ENCODE data around the gene LATS2.

GRCh38 chr13:21066946-21067345 lies 5.6 kb upstream of the LATS2 start:
- TF ChIP-seq CTCF (IDR thresholded peaks at IDR 0.05; ENCODE audit: insufficient read depth, low read length), result no peak
- TF ChIP-seq REST (IDR thresholded peaks at IDR 0.05; ENCODE audit: insufficient replicate concordance, low read depth), result no peak
- TF ChIP-seq POLR2AphosphoS5 (IDR thresholded peaks at IDR 0.05; ENCODE audit: low read depth), result no peak
- TF ChIP-seq GABPA (IDR thresholded peaks at IDR 0.05; ENCODE audit: low read depth), result no peak
